Uterus (tissue), 4 donors: ENCODE data around the gene MYH10. TPM values are rescaled to one million over a fixed set of nuclear protein-coding genes. Genes with fewer than 3 reads are reported as not detected.

ENCODE experiments used
- DNase-seq, 2 donors: peaks; one replicate each; pipeline ENCODE4 v3.0.0-alpha.2; 2019 to 2020
- H3K27ac ChIP-seq, 2 donors: fragments of 200-600 bp; sonication (generic); 1 replicate in 1 of 2; 2 replicates in 1 of 2; pipeline ENCODE4 v1.5.1; 2016 to 2018
- H3K27me3 ChIP-seq, 2 donors: fragments of 200-600 bp; sonication (generic); one replicate each; pipeline ENCODE4 v1.5.1; 2018 to 2019; ENCODE audit warnings: control low read depth in 1 of 2
- H3K36me3 ChIP-seq, 2 donors: fragments of 200-600 bp; sonication (generic); one replicate each; pipeline ENCODE4 v1.5.1; 2019; ENCODE audit warnings: control low read depth in 1 of 2
- H3K4me1 ChIP-seq, 2 donors: fragments of 200-600 bp; sonication (generic); one replicate each; pipeline ENCODE4 v1.5.1; 2018 to 2019; ENCODE audit warnings: control low read depth in 1 of 2
- H3K4me3 ChIP-seq, 2 donors: fragments of 200-600 bp; sonication (generic); 1 replicate in 1 of 2; 2 replicates in 1 of 2; pipeline ENCODE4 v1.5.1; 2018 to 2019; ENCODE audit warnings: mild to moderate bottlenecking in 1 of 2
- H3K9me3 ChIP-seq, 2 donors: fragments of 200-600 bp; sonication (generic); one replicate each; pipeline ENCODE4 v1.5.1; 2019; ENCODE audit warnings: control low read depth in 1 of 2
- POLR2A ChIP-seq, 2 donors: fragments of 450-650 bp; IDR thresholded peaks; one replicate each; pipeline ENCODE4 v1.6.1; 2016; ENCODE audit warnings: antibody characterized with exemption in 2 of 2, mild to moderate bottlenecking in 1 of 2, moderate library complexity in 1 of 2
- intact Hi-C: fragments of 100-400 bp; cut with DNase I; formaldehyde crosslinking; loops from one replicate; pipeline ENCODE4 v1.15.1; 2023; ENCODE audit warnings: low total_unique reads
- total RNA-seq, 4 donors: library from RNA; depleted of rRNA in 3 of 4; stranded (reverse); fragments of >200 nt in 3 of 4; gene quantifications; one replicate each; pipeline versions ENCODE4 v1.1.0 to v1.2.4, GENCODE V29; 2014 to 2023
- TF ChIP-seq, protein P1 (sequence below), 4 experiments: fragments of 200-600 bp in 2 of 4; fragments of 450-650 bp in 2 of 4; sonication (generic) in 2 of 4; IDR thresholded peaks; one replicate each; pipeline ENCODE4 v1.5.1; 2016 to 2019; ENCODE audit warnings: antibody characterized with exemption in 4 of 4, mild to moderate bottlenecking in 2 of 4, moderate library complexity in 1 of 4
- donor health status: DM: yes; HTN: yes; CAD: no.

Gene MYH10
- total RNA-seq, 4 donors from 2014 or later, result 39.1 to 229 (median 65.0) TPM

DNA sequence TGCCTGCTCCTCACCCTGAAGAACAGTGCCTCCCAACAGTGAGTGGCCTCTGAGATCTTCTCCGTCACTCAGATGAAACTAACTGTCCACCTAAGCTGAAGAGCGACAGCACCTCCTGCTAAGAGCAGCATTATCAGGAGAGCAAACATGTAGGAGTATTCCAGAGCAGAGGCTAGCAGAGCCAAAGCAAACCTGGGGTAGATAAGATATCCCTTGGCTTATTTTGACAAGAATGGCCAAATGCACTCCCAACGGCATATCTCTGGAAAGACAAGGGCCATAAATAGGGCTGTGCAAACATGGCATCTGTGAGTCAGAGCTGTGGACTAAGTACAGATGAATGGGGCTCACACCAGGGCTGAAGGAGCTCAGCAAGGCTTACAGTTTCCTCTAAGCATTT is 98.5 kb downstream of the MYH10 start:
- no peaks in the 10 kb centered on the region for H3K4me1 ChIP-seq
- H3K36me3 ChIP-seq, result no peaks in the 10 kb centered on the region
- TF ChIP-seq, protein P1, sequence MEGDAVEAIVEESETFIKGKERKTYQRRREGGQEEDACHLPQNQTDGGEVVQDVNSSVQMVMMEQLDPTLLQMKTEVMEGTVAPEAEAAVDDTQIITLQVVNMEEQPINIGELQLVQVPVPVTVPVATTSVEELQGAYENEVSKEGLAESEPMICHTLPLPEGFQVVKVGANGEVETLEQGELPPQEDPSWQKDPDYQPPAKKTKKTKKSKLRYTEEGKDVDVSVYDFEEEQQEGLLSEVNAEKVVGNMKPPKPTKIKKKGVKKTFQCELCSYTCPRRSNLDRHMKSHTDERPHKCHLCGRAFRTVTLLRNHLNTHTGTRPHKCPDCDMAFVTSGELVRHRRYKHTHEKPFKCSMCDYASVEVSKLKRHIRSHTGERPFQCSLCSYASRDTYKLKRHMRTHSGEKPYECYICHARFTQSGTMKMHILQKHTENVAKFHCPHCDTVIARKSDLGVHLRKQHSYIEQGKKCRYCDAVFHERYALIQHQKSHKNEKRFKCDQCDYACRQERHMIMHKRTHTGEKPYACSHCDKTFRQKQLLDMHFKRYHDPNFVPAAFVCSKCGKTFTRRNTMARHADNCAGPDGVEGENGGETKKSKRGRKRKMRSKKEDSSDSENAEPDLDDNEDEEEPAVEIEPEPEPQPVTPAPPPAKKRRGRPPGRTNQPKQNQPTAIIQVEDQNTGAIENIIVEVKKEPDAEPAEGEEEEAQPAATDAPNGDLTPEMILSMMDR (IDR thresholded peaks at IDR 0.05), result no peak
- no peak for TF ChIP-seq POLR2A (IDR thresholded peaks at IDR 0.05)

DNA sequence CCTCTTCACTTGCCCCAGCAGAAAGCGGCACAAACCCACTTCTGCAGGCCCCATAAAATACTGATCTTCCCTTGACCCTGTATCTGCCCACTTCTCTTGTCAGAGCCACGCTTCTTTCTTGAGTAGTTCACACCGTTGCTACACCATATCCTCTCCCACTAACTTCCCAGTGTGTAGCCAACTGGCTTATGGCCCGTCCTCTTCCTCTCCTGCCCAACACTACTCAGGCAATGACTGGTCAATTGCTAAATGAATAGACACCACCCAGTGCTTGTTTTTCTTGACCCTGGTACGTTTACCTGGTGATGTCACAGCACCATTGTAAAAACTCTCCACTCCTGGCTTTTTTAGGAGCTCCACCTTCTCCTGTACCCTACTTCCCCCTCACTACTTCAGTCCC is 107.9 kb downstream of the MYH10 start:
- no peak overlapping the region for H3K27ac ChIP-seq
- H3K4me1 ChIP-seq, result no peaks in the 10 kb centered on the region
- no peaks in the 10 kb centered on the region for H3K27me3 ChIP-seq
- no peaks in the 10 kb centered on the region for H3K9me3 ChIP-seq
- DNase-seq, result no peak
- TF ChIP-seq, protein P1 (IDR thresholded peaks at IDR 0.05), result no peak
- no peak for TF ChIP-seq POLR2A (IDR thresholded peaks at IDR 0.05)
- no peak overlapping the region for H3K4me3 ChIP-seq
- intact Hi-C loops, result no loop called here
- no peaks in the 10 kb centered on the region for H3K36me3 ChIP-seq

More for the DNA sequence above, 98.5 kb downstream of the MYH10 start:
- H3K27ac ChIP-seq, result no peak overlapping the region
- intact Hi-C loops, result no loop called here
- no peak overlapping the region for H3K4me3 ChIP-seq
- H3K27me3 ChIP-seq, result no peaks in the 10 kb centered on the region
- no peak for DNase-seq
- no peaks in the 10 kb centered on the region for H3K9me3 ChIP-seq

- TF ChIP-seq, protein P1 (IDR thresholded peaks at IDR 0.05), result no peak
- TF ChIP-seq POLR2A (IDR thresholded peaks at IDR 0.05), result no peak
- intact Hi-C loops, result no loop called here
These were observed 109.5 kb downstream of the MYH10 start for GRCh38 chr17:8520981-8521380.

GRCh38 chr17:8518850-8519249 is 111.7 kb downstream of the MYH10 start:
- no peaks in the 10 kb centered on the region for H3K4me1 ChIP-seq
- DNase-seq, result no peak
- H3K9me3 ChIP-seq, result no peaks in the 10 kb centered on the region
- H3K27me3 ChIP-seq, result no peaks in the 10 kb centered on the region
- TF ChIP-seq, protein P1 (IDR thresholded peaks at IDR 0.05), result no peak
- no peak for TF ChIP-seq POLR2A (IDR thresholded peaks at IDR 0.05)
- no peak overlapping the region for H3K4me3 ChIP-seq
- intact Hi-C loops, result no loop called here
- no peak overlapping the region for H3K27ac ChIP-seq
- no peaks in the 10 kb centered on the region for H3K36me3 ChIP-seq

More at GRCh38 chr17:8520981-8521380, 109.5 kb downstream of the MYH10 start:
- Histone ChIP-seq H3K27me3 (no peaks in the 10 kb centered on the region), H3K9me3 (no peaks in the 10 kb centered on the region), H3K4me3 (no peak overlapping the region), H3K4me1 (no peaks in the 10 kb centered on the region), H3K27ac (no peak overlapping the region), H3K36me3 (no peaks in the 10 kb centered on the region)
- DNase-seq, result no peak

GRCh38 chr17:8518326-8518725 is 112.2 kb downstream of the MYH10 start:
- intact Hi-C loops, result no loop called here
- no peak for DNase-seq
- no peaks in the 10 kb centered on the region for H3K27me3 ChIP-seq
- H3K4me3 ChIP-seq, result no peak overlapping the region
- no peaks in the 10 kb centered on the region for H3K4me1 ChIP-seq
- no peak overlapping the region for H3K27ac ChIP-seq
- TF ChIP-seq, protein P1 (IDR thresholded peaks at IDR 0.05), result no peak
- TF ChIP-seq POLR2A (IDR thresholded peaks at IDR 0.05), result no peak
- no peaks in the 10 kb centered on the region for H3K9me3 ChIP-seq
- H3K36me3 ChIP-seq, result no peaks in the 10 kb centered on the region
